Myocyte (in vitro differentiated cells): ENCODE measurements around the gene SLC25A24. TPM values are rescaled to one million over a fixed set of nuclear protein-coding genes. Genes with fewer than 3 reads are reported as not detected.
"Not testable (repeated sequence)": the region's sequence is repeated elsewhere in the genome, so short reads cannot be mapped to it uniquely, and the experiment has no call there.

Source experiments
- DNase-seq: peaks from one replicate; pipeline ENCODE4 v3.0.0-alpha.2; 2012; ENCODE audit warnings: low read depth
- polyA plus RNA-seq: library from polyadenylated mRNA; unstranded; fragments of >200 nt; gene quantifications from one replicate; pipeline ENCODE4 v1.2.1, GENCODE V29; 2012; ENCODE audit warnings: missing spikeins
- total RNA-seq: library from RNA; depleted of rRNA; stranded (reverse); fragments of >200 nt; gene quantifications from 2 replicates; pipeline ENCODE4 v1.2.3, GENCODE V29; 2014

SLC25A24 gene
- total RNA-seq: 58.4 and 58.9 TPM in 2 replicates
- 15.1 TPM for polyA plus RNA-seq

GRCh38 chr1:108199781-108200686 is at the start of gene SLC25A24:
Gene SLC25A24 (minus strand): TSS chr1:108200343. CDS start chr1:108200138, 205 bp downstream.
- DNase-seq: peak; percentile 89

GRCh38 chr1:108243976-108244375 is 43.8 kb upstream of the SLC25A24 start, which contains the start of gene NBPF4:
Gene NBPF4 (minus strand): TSS chr1:108244076. CDS start chr1:108243761, 315 bp downstream.
- DNase-seq: not testable (repeated sequence)

DNA sequence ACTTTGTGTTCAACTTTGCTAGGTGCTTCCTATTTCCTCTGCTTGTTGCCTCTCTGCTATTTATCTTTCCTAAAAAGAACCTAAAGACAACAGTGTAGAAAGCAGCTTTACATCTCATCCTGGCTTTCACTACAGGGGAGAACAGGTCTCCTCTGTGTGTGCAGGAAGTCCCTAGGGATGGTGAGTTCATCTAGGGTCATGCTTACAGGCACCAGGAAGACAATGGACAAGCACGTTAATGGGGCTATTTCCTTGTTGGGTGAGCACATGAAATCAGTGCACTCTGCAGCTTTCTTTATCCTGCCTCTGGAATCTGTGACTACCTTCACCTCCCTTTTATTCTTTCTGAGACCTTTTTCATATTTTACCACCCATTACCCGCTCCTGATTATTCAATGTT is 39.3 kb upstream of the SLC25A24 start:
- DNase-seq: not testable (repeated sequence)

GRCh38 chr1:108235308-108235707 is 35.2 kb upstream of the SLC25A24 start:
- not testable (repeated sequence) for DNase-seq

DNA sequence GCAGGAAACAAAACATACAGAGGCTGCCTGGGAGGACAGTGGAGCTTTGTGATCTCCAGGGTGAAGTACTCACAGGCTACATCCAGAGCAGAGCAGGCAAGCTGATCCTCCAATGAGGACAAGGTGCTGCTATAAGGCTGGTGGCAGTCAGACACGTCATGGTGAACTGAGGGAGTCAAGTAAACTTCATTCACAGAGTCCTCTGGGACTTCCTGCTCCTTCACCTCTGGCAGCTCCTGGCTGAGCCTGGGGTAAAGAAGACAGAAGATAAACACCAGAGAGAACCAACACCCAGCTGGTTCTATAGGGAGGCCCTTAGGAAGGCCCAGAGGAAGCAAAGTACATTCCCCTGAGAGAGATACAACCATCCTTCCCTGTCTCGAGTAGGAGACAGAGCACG is 32.0 kb upstream of the SLC25A24 start:
- DNase-seq: not testable (repeated sequence)

DNA sequence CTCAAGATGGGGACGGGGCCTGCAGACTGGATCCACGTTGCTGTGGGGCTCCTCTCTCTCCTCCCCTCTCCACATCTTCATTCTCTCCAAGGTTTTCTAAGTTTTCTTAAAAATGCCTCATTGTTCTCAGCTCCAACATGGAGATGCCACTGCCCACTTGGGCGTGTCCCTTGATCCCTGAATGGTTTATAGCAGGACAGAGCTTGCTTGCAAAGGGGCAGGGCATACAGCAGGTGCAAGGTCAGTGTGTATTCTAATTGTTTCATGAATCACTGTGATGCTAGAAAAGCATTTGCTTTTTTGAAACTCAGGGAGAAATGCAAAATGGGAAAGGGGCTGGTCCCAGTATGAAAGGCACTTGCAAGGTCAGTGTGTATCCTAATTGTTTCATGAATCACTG is 29.8 kb upstream of the SLC25A24 start:
- not testable (repeated sequence) for DNase-seq

GRCh38 chr1:108227772-108228171 is 27.6 kb upstream of the SLC25A24 start:
- not testable (repeated sequence) for DNase-seq

DNA sequence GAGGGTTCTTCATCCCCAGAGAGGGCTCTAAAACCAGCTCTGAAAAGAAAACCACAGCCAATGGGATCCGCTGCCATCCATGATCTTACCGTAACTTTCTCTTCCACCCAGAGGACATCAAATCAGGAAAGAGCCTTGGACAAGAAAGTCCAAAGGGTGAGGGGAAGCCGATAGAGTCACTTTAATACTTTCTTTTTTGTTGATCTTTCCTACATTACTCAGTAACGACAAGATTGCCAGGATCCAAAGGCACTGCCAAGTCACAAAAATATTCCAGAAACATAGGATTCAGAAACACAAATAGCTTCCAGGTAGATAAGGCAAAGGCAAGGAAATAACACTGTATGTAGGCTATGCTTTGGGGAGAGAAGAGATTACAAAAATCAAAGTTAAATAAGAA is 26.7 kb upstream of the SLC25A24 start:
- not testable (repeated sequence) for DNase-seq

DNA sequence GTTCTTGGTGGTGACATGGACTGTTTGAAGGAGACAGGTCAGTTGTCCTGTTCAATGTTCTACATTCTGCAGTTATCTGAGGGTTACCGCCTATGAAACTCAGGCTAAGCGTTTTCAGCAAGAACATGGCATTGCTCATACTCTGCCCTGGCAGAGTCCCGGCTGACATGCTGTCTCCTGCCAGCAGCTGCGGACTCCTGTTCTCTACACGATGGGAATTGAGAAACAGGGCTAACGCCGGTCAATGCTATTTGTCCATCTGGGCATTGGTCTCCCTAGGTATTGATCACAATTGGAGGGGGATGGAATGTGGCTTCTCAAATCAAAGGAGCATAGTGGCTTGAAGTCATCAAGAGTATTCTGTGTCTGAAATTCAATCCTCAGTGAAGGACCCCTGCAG is 23.1 kb upstream of the SLC25A24 start:
- DNase-seq: not testable (repeated sequence)

DNA sequence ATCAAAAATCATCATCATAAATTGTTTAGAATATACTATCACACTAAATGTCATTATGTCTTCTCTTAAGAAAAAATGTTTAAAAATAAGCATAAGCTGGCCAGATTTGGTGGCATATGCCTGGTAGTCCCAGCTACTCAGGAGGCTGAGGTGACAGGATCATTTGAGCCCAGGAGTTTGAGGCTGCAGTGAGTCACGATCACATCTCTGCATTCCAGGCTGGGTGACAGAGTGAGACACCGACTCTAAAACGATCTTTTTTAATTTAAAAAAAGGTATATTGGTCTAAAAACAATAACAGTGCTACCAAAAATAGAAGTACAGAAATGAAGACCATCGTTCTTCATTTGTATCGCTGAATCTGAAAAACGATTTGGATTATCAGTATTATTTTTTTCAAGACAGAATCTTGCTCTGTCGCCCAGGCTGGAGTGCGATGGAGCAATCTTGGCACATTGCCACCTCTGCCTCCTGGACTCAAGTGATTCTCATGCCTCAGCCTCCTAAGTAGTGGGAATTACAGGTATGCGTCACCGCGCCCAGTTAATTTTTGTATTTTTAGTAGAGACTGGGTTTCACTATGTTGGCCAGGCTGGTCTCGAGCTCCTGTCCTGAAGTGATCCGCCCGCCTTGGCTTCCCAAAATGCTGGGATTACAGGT is 17.5 kb upstream of the SLC25A24 start:
- DNase-seq: not testable (repeated sequence)

GRCh38 chr1:108217007-108217406 is 16.9 kb upstream of the SLC25A24 start:
- not testable (repeated sequence) for DNase-seq

GRCh38 chr1:108216028-108216890 is 16.1 kb upstream of the SLC25A24 start:
- DNase-seq: not testable (repeated sequence)

- DNase-seq: not testable (repeated sequence)
Observed at GRCh38 chr1:108214641-108215465, 14.7 kb upstream of the SLC25A24 start.

DNA sequence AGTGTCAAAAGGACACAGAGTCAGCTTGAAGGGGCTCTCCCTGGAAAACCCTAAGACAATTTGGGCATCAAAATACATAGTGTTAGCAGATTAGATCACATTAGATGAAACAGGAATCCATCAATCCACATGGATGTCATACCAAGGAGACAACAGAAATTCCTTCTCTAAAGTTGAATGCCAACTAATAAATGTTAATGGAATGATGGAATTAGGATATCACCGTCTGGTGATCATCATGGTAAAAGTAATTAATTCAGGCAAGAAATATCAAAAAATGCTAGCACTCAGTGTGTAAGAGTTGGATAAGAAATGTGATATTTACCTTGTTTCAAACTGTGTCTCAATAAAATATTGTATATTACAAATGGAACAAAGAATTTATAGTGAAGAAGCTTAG is 10.9 kb upstream of the SLC25A24 start:
- no peak for DNase-seq

DNA sequence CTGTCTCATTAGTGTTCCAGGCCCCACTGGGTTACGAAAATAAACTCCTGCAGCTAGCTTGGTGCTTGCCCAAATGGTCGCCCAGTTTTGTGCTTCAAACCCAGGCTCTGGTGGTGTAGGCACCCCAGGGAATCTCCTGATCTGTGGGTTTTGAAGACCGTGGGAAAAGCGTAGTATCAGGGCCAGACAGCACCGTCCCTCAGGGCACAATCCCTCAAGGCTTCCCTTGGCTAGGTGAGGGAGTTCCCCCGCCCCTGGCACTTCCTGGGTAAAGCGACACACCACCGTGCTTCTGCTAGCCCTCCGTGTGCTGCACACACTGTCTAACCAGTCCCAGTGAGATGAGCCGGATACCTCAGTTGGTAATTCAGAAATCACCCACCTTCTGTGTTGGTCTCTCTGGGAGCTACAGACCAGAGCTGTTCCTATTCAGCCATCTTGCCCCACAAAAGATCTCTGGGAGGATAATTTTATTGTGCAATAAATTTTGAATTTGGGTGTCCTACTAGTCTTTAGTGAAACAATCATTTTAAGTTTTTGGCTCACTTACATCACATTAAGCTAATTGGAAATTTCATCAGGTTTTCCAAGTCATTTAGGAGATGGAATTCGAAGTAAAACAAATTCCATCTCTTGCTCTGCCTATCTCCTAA is 9.4 kb upstream of the SLC25A24 start:
- DNase-seq: no peak

DNA sequence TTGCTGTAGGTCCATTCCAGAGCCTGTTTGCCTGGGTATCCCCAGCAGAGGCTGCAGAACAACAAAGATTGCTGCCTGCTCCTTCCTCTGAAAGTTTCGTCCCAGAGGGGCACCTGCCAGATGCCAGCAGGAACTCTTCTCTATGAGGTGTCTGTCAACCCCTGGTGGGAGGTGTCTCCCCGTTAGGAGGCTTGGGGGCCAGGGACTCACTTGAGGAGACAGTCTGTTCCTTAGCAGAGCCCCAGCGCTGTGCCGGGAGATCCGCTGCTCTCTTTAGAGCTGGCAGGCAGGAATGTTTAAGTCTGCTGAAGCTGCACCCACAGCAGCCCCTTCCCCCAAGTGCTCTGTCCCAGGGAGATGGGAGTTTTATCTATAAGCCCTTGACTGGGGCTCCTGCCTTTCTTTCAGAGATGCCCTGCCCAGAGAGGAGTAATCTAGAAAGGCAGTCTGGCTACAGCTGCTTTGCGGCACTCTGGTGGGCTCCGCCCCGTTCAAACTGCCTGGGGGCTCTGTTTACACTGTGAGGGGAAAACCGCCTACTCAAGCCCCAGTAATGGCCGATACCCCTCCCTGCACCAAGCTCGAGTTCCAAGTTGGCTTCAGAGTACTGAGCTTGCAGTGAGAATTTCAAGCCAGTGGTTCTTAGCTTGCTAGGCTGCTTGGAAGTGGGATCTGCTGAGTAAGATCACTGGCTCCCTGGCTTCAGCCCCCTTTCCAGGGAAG is 8.7 kb upstream of the SLC25A24 start:
- peak; percentile 11 for DNase-seq

- not testable (repeated sequence) for DNase-seq
Observed at GRCh38 chr1:108203582-108203981, 3.4 kb upstream of the SLC25A24 start.

GRCh38 chr1:108201687-108202086 is 1.5 kb upstream of the SLC25A24 start:
- no peak for DNase-seq

GRCh38 chr1:108200687-108201051 is 526 bp upstream of the SLC25A24 start:
- DNase-seq: peak; percentile 80
